Measurements from ENCODE around the gene RAD51. TPM values are rescaled to one million over a fixed set of nuclear protein-coding genes. Genes with fewer than 3 reads are reported as not detected.

RAD51 gene
- total and polyA plus RNA-seq, 9 of the 15 experiments (the other 6 are each of a cell fraction or from before 2014, with no cell fraction given), result 16.0 to 63.8 (median 34.6) TPM

DNA sequence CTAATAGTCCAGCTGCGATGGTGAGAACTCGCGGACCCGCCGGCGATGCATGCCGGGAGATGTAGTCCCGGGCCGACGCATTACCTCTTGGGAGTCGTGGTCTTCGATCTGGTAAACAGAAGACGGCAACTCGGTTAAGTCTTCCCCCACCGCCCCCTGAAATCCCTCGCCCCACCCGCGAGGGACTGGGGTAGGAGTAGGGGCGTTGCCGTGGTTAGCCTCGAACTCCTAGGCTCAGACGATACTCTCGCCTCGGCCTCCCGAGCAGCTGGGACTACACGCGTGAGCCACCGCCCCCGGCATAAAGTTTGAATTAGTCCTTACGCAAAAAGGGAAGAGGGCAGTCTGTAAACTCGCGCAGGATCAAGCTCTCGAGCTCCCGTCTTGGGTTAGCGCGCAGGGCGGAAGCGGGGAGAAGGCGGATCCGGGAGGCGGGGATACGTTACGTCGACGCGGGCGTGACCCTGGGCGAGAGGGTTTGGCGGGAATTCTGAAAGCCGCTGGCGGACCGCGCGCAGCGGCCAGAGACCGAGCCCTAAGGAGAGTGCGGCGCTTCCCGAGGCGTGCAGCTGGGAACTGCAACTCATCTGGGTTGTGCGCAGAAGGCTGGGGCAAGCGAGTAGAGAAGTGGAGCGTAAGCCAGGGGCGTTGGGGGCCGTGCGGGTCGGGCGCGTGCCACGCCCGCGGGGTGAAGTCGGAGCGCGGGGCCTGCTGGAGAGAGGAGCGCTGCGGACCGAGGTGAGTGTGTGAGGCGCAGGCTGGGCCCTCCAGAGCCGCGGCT, at the start of gene RAD51 (continued):
- TF ChIP-seq ZNF165 (CRISPR knock-in tag; IDR thresholded peaks at IDR 0.05; ENCODE audit: borderline replicate concordance), result no peak
- TF ChIP-seq MAZ (CRISPR knock-in tag; conservative IDR thresholded peaks at IDR 0.05 in 1 of 2, IDR thresholded peaks at IDR 0.05 in 1 of 2), result peak in 1 of 2 experiments; percentile 78; a peak in 2 of 4 replicates
- no peak for TF ChIP-seq ZNF354B (CRISPR knock-in tag; IDR thresholded peaks at IDR 0.05)
- TF ChIP-seq, protein P1, sequence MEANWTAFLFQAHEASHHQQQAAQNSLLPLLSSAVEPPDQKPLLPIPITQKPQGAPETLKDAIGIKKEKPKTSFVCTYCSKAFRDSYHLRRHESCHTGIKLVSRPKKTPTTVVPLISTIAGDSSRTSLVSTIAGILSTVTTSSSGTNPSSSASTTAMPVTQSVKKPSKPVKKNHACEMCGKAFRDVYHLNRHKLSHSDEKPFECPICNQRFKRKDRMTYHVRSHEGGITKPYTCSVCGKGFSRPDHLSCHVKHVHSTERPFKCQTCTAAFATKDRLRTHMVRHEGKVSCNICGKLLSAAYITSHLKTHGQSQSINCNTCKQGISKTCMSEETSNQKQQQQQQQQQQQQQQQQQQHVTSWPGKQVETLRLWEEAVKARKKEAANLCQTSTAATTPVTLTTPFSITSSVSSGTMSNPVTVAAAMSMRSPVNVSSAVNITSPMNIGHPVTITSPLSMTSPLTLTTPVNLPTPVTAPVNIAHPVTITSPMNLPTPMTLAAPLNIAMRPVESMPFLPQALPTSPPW (CRISPR knock-in tag; IDR thresholded peaks at IDR 0.05), result peak; percentile 70
- TF ChIP-seq FOXA3 (CRISPR knock-in tag; conservative IDR thresholded peaks at IDR 0.05 in 1 of 2, IDR thresholded peaks at IDR 0.05 in 1 of 2), result no peak
- TF ChIP-seq, protein P2, sequence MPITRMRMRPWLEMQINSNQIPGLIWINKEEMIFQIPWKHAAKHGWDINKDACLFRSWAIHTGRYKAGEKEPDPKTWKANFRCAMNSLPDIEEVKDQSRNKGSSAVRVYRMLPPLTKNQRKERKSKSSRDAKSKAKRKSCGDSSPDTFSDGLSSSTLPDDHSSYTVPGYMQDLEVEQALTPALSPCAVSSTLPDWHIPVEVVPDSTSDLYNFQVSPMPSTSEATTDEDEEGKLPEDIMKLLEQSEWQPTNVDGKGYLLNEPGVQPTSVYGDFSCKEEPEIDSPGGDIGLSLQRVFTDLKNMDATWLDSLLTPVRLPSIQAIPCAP (CRISPR knock-in tag; IDR thresholded peaks at IDR 0.05; ENCODE audit: borderline replicate concordance), result no peak
- TF ChIP-seq HNRNPUL1 (IDR thresholded peaks at IDR 0.05; ENCODE audit: low read length), result no peak
- TF ChIP-seq SNIP1 (IDR thresholded peaks at IDR 0.05; ENCODE audit: low read depth), result no peak
- TF ChIP-seq, protein P3, sequence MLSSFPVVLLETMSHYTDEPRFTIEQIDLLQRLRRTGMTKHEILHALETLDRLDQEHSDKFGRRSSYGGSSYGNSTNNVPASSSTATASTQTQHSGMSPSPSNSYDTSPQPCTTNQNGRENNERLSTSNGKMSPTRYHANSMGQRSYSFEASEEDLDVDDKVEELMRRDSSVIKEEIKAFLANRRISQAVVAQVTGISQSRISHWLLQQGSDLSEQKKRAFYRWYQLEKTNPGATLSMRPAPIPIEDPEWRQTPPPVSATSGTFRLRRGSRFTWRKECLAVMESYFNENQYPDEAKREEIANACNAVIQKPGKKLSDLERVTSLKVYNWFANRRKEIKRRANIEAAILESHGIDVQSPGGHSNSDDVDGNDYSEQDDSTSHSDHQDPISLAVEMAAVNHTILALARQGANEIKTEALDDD (IDR thresholded peaks at IDR 0.05), result peak; percentile 84
- TF ChIP-seq, protein P4, sequence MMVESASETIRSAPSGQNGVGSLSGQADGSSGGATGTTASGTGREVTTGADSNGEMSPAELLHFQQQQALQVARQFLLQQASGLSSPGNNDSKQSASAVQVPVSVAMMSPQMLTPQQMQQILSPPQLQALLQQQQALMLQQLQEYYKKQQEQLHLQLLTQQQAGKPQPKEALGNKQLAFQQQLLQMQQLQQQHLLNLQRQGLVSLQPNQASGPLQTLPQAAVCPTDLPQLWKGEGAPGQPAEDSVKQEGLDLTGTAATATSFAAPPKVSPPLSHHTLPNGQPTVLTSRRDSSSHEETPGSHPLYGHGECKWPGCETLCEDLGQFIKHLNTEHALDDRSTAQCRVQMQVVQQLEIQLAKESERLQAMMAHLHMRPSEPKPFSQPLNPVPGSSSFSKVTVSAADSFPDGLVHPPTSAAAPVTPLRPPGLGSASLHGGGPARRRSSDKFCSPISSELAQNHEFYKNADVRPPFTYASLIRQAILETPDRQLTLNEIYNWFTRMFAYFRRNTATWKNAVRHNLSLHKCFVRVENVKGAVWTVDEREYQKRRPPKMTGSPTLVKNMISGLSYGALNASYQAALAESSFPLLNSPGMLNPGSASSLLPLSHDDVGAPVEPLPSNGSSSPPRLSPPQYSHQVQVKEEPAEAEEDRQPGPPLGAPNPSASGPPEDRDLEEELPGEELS (CRISPR knock-in tag; IDR thresholded peaks at IDR 0.05; ENCODE audit: borderline replicate concordance), result 0 out of 2 replicates have a peak, but pooled peaks have one; percentile 26
- TF ChIP-seq MAFK (IDR thresholded peaks at IDR 0.05; ENCODE audit: low read length), result no peak
- TF ChIP-seq ZNF23 (CRISPR knock-in tag; IDR thresholded peaks at IDR 0.05), result no peak
- no peak for TF ChIP-seq SRSF7 (optimal IDR thresholded peaks at IDR 0.05; ENCODE audit: low read depth, low read length)
- TF ChIP-seq, protein P5, sequence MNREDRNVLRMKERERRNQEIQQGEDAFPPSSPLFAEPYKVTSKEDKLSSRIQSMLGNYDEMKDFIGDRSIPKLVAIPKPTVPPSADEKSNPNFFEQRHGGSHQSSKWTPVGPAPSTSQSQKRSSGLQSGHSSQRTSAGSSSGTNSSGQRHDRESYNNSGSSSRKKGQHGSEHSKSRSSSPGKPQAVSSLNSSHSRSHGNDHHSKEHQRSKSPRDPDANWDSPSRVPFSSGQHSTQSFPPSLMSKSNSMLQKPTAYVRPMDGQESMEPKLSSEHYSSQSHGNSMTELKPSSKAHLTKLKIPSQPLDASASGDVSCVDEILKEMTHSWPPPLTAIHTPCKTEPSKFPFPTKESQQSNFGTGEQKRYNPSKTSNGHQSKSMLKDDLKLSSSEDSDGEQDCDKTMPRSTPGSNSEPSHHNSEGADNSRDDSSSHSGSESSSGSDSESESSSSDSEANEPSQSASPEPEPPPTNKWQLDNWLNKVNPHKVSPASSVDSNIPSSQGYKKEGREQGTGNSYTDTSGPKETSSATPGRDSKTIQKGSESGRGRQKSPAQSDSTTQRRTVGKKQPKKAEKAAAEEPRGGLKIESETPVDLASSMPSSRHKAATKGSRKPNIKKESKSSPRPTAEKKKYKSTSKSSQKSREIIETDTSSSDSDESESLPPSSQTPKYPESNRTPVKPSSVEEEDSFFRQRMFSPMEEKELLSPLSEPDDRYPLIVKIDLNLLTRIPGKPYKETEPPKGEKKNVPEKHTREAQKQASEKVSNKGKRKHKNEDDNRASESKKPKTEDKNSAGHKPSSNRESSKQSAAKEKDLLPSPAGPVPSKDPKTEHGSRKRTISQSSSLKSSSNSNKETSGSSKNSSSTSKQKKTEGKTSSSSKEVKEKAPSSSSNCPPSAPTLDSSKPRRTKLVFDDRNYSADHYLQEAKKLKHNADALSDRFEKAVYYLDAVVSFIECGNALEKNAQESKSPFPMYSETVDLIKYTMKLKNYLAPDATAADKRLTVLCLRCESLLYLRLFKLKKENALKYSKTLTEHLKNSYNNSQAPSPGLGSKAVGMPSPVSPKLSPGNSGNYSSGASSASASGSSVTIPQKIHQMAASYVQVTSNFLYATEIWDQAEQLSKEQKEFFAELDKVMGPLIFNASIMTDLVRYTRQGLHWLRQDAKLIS (CRISPR knock-in tag; IDR thresholded peaks at IDR 0.05), result peak; percentile 92
- peak; percentile 71; the same call in 1 of the 2 replicates for TF ChIP-seq MBD2 (IDR thresholded peaks at IDR 0.05; ENCODE audit: borderline replicate concordance, low read depth)
- TF ChIP-seq POLR3A (IDR thresholded peaks at IDR 0.05; ENCODE audit: borderline replicate concordance, extremely low read depth, insufficient read depth, insufficient read length), result no peak
- 0 out of 2 replicates have a peak, but pooled peaks have one; percentile 16 for TF ChIP-seq ZNF766 (CRISPR knock-in tag; conservative IDR thresholded peaks at IDR 0.05)
